ENCODE results near the gene RBM28.

DNA sequence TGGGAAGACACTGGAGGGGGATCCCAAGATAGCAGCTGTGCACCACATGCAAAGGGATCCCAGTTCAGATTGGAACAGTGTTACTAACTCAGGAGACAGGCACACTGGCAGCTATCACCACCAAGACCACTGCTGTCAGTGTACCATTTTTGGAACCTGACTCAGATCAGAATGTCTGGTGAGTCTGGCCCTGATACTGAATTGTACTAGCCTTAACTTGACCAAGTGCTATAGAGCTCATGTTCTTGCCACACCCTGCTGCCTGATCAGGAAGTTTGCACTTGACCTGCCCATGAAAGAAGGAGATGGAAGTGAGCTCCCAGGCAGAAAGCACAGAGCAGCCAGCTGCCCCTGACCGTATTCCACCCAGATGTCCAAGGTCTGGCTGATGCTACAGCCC lies 22.6 kb upstream of the RBM28 start:
- TF ChIP-seq, protein P1, sequence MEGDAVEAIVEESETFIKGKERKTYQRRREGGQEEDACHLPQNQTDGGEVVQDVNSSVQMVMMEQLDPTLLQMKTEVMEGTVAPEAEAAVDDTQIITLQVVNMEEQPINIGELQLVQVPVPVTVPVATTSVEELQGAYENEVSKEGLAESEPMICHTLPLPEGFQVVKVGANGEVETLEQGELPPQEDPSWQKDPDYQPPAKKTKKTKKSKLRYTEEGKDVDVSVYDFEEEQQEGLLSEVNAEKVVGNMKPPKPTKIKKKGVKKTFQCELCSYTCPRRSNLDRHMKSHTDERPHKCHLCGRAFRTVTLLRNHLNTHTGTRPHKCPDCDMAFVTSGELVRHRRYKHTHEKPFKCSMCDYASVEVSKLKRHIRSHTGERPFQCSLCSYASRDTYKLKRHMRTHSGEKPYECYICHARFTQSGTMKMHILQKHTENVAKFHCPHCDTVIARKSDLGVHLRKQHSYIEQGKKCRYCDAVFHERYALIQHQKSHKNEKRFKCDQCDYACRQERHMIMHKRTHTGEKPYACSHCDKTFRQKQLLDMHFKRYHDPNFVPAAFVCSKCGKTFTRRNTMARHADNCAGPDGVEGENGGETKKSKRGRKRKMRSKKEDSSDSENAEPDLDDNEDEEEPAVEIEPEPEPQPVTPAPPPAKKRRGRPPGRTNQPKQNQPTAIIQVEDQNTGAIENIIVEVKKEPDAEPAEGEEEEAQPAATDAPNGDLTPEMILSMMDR (IDR thresholded peaks at IDR 0.05): no peak
- no peak for TF ChIP-seq POLR2A (IDR thresholded peaks at IDR 0.05)

Data from lower leg skin (tissue), 3 donors.